ENCODE results near the gene SLC22A12.

DNA sequence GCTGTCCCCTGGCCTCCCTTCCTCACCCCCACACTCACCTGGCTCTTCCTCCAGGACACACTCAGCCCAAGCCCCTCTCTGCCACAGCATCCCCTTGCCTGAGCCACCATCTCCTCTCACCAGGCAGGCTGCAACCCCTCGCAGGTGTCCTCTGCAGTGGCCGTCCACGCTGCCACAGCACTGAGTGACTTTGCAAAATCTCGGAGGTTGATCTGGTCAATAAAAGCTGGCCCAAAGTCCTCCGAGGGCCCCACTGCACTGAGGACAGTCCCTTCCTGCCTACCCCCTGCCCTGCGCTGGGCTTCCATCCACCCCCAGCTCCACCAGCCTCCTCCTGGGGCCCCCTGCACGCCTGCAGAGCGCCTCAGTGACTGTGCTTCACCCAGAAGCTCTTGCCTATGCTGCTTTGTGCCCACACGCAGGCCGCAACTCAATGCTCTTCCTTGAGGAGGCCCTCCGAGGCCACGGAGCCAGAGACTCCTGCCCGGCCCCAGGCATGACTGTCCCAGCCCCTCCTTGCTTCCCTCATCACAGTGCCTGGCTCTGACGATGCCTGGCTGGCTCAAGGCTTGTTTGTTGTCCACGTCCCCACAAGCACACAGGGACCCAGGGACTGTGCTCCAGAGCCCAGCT lies 30.8 kb upstream of the SLC22A12 start:
- TF ChIP-seq, protein P1, sequence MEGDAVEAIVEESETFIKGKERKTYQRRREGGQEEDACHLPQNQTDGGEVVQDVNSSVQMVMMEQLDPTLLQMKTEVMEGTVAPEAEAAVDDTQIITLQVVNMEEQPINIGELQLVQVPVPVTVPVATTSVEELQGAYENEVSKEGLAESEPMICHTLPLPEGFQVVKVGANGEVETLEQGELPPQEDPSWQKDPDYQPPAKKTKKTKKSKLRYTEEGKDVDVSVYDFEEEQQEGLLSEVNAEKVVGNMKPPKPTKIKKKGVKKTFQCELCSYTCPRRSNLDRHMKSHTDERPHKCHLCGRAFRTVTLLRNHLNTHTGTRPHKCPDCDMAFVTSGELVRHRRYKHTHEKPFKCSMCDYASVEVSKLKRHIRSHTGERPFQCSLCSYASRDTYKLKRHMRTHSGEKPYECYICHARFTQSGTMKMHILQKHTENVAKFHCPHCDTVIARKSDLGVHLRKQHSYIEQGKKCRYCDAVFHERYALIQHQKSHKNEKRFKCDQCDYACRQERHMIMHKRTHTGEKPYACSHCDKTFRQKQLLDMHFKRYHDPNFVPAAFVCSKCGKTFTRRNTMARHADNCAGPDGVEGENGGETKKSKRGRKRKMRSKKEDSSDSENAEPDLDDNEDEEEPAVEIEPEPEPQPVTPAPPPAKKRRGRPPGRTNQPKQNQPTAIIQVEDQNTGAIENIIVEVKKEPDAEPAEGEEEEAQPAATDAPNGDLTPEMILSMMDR (IDR thresholded peaks at IDR 0.05): no peak
- TF ChIP-seq POLR2A (IDR thresholded peaks at IDR 0.05): no peak

All from right lobe of liver (tissue), 4 donors.